Right lobe of liver (tissue), 4 donors: Measurements from ENCODE around the gene PTPN18.

Source experiments
- CTCF ChIP-seq, 4 donors: fragments of 200-600 bp in 3 of 4; fragments of 450-650 bp in 1 of 4; IDR thresholded peaks; one replicate each; pipeline versions ENCODE4 v1.5.1 to v1.8.0; 2016 to 2022; ENCODE audit warnings: antibody characterized with exemption in 4 of 4, mild to moderate bottlenecking in 2 of 4
- POLR2A ChIP-seq: fragments of 450-650 bp; IDR thresholded peaks from one replicate; pipeline ENCODE4 v1.6.1; 2017; ENCODE audit warnings: antibody characterized with exemption, mild to moderate bottlenecking
- donor health status: DM: no; HTN: no; CAD: no.
- donor health status: DM: no; HTN: no; CAD: no.
- donor health status: DM: no; HTN: yes; CAD: no.

DNA sequence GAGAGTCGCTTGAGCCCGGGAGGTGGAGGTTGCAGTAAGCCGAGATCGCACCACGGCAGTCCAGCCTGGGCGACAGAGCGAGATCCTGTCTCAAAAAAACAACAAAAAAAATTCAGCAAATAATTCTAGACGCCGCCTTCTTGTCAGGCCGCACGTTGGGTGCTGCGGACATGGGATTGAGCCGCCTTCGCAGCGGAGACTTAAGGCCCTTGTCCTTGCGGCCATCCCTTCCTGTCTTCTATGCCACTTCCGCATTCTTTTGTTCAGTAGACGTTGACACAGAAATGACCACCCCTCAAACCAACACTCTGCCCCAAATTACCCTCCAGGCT, 15.8 kb downstream of the PTPN18 start:
- TF ChIP-seq CTCF (IDR thresholded peaks at IDR 0.05) (no peak), POLR2A (no peak)
